Neural progenitor cell (in vitro differentiated cells): Measurements from ENCODE around the gene DCST2.

Experiments used
- EZH2 ChIP-seq: fragments of 200-600 bp; sonication (generic); IDR thresholded peaks from 2 replicates; pipeline ENCODE4 v1.6.1; 2017; ENCODE audit warnings: antibody characterized with exemption, mild to moderate bottlenecking, moderate library complexity
- EZH2phosphoT487 ChIP-seq: fragments of 200-600 bp; sonication (generic); IDR thresholded peaks from 2 replicates; pipeline ENCODE4 v1.6.1; 2017; ENCODE audit warnings: antibody characterized with exemption
- TF ChIP-seq, protein P1 (sequence below): fragments of 200-600 bp; sonication (generic); IDR thresholded peaks from 2 replicates; pipeline ENCODE4 v1.5.1; 2017; ENCODE audit warnings: antibody characterized with exemption, mild to moderate bottlenecking

DNA sequence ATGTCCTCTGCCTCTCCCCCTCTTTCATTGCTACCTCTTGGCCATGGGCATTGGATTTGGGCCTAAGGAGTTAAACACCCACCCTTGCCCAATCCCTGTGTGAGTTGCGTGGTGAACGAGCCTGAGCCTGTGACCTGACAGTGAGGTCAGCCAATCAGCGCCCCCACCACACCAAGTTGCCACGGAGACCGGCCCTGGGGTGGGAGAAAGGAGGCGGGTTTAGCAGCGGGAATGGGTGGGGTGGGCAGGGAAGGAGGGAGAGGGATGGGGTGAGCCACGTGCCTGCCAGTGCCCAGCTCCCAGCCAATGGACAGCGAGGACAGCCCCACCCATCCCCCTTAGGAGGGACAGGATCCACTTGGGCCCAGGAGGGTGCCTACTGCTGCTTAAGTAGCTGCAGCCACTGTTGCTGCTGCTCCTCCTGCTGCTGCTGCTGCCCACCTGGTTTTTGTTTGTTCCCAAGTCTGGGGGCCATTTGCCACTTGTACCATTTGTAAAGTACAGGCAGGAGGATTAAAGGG is 21.5 kb downstream of the DCST2 start:
- TF ChIP-seq, protein P1, sequence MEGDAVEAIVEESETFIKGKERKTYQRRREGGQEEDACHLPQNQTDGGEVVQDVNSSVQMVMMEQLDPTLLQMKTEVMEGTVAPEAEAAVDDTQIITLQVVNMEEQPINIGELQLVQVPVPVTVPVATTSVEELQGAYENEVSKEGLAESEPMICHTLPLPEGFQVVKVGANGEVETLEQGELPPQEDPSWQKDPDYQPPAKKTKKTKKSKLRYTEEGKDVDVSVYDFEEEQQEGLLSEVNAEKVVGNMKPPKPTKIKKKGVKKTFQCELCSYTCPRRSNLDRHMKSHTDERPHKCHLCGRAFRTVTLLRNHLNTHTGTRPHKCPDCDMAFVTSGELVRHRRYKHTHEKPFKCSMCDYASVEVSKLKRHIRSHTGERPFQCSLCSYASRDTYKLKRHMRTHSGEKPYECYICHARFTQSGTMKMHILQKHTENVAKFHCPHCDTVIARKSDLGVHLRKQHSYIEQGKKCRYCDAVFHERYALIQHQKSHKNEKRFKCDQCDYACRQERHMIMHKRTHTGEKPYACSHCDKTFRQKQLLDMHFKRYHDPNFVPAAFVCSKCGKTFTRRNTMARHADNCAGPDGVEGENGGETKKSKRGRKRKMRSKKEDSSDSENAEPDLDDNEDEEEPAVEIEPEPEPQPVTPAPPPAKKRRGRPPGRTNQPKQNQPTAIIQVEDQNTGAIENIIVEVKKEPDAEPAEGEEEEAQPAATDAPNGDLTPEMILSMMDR, result no peak
- TF ChIP-seq EZH2 (no peak), EZH2phosphoT487 (no peak)
